Ovary (tissue), 3 donors: ENCODE results near the gene VSTM5.

ENCODE experiments used
- CTCF ChIP-seq, 3 donors: fragments of 450-650 bp in 2 of 3; fragments of 200-600 bp in 1 of 3; IDR thresholded peaks; one replicate each; pipeline versions ENCODE4 v1.5.1 to v1.8.0; 2016 to 2022; ENCODE audit warnings: antibody characterized with exemption in 3 of 3, mild to moderate bottlenecking in 1 of 3
- EP300 ChIP-seq: sonication (generic); formaldehyde crosslinking; IDR thresholded peaks from one replicate; pipeline ENCODE4 v1.6.1; 2017; ENCODE audit warnings: antibody characterized with exemption
- POLR2A ChIP-seq: fragments of 450-650 bp; IDR thresholded peaks from one replicate; pipeline ENCODE4 v1.6.1; 2017; ENCODE audit warnings: antibody characterized with exemption, mild to moderate bottlenecking, moderate library complexity
- donor health status: DM: no; HTN: no; CAD: no.

- TF ChIP-seq CTCF (IDR thresholded peaks at IDR 0.05) (no peak), POLR2A (no peak), EP300 (no peak)
Measured at GRCh38 chr11:93819966-93820695, 30.3 kb downstream of the VSTM5 start.
